LNCAP (cell line): ENCODE results near the gene TUBA1A.

ENCODE experiments used
- TF ChIP-seq, protein P1 (sequence below): fragments of 450-650 bp; IDR thresholded peaks from 2 replicates; pipeline ENCODE4 v1.5.1; 2017; ENCODE audit warnings: mild to moderate bottlenecking

The TUBA1A gene

DNA sequence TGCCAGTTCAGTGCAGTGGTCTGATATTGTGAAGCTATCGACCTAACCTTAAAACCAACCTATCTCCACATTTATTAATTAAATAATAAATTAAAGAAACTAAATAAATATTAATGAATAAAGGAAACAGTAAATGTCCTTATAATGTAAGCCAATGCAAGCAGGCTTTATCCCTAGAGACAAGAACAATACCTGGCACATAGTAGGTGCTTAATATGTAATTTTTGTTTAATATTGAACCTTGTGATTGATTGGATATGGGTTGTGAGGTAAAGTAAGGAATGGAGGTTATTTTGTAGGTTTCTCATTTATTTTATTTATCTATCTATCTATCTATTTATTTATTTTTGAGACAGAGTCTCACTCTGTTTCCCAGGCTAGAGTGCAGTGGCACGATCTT lies 49.9 kb downstream of the TUBA1A start:
- TF ChIP-seq, protein P1, sequence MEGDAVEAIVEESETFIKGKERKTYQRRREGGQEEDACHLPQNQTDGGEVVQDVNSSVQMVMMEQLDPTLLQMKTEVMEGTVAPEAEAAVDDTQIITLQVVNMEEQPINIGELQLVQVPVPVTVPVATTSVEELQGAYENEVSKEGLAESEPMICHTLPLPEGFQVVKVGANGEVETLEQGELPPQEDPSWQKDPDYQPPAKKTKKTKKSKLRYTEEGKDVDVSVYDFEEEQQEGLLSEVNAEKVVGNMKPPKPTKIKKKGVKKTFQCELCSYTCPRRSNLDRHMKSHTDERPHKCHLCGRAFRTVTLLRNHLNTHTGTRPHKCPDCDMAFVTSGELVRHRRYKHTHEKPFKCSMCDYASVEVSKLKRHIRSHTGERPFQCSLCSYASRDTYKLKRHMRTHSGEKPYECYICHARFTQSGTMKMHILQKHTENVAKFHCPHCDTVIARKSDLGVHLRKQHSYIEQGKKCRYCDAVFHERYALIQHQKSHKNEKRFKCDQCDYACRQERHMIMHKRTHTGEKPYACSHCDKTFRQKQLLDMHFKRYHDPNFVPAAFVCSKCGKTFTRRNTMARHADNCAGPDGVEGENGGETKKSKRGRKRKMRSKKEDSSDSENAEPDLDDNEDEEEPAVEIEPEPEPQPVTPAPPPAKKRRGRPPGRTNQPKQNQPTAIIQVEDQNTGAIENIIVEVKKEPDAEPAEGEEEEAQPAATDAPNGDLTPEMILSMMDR, result no peak

- TF ChIP-seq, protein P1, result no peak
These were observed 50.3 kb downstream of the TUBA1A start for GRCh38 chr12:49138587-49138986.

- TF ChIP-seq, protein P1, result no peak
These were observed 51.4 kb downstream of the TUBA1A start for GRCh38 chr12:49137476-49137875.
